Bronchial epithelial cell (primary cell): ENCODE measurements around the gene KRT14. TPM values are rescaled to one million over a fixed set of nuclear protein-coding genes. Genes with fewer than 3 reads are reported as not detected.
"Not testable (repeated sequence)": the region's sequence is repeated elsewhere in the genome, so short reads cannot be mapped to it uniquely, and the experiment has no call there.

Experiments used
- DNase-seq: peaks from one replicate; pipeline ENCODE4 v3.0.0-alpha.2; 2010; ENCODE audit warnings: low read depth
- FAIRE-seq: peaks from 2 replicates; lab custom pipeline; 2011; peaks lifted over from hg19 to GRCh38; lab: Jason Lieb, UNC
- H3K27me3 ChIP-seq: 2 replicates; pipeline ENCODE4 v1.5.1; 2011; ENCODE audit warnings: low read length; ENCODE audit not compliant: control insufficient read depth, insufficient read depth
- H3K36me3 ChIP-seq: 2 replicates; pipeline ENCODE4 v1.5.1; 2011; ENCODE audit warnings: low read length; ENCODE audit not compliant: control insufficient read depth, insufficient read depth
- H3K4me3 ChIP-seq: 2 replicates; pipeline ENCODE4 v1.5.1; 2011; ENCODE audit warnings: mild to moderate bottlenecking, low read depth, low read length, control low read depth
- CTCF ChIP-seq: IDR thresholded peaks from 2 replicates; pipeline ENCODE4 v1.5.1; 2011; ENCODE audit warnings: mild to moderate bottlenecking, moderate library complexity, low read length, control low read depth, inconsistent platforms; ENCODE audit not compliant: insufficient read depth, severe bottlenecking
- total RNA-seq: library from RNA; depleted of rRNA; stranded (reverse); fragments of >200 nt; gene quantifications from 2 replicates; pipeline ENCODE4 v1.2.1, GENCODE V29; 2014

Gene KRT14
- total RNA-seq, 1 donor from 2014 or later: 1,445 TPM

GRCh38 chr17:41578538-41578937 lies 8.2 kb downstream of the KRT14 start:
- TF ChIP-seq CTCF: no peak
- FAIRE-seq: no peak
- Histone ChIP-seq H3K27me3 (no peaks in the 10 kb centered on the region), H3K36me3 (peaks cover 4% of the 10 kb centered on the region), H3K4me3 (no peak overlapping the region)
- DNase-seq: no peak

GRCh38 chr17:41576740-41577139 lies 10.0 kb downstream of the KRT14 start:
- H3K27me3 ChIP-seq, H3K4me3 ChIP-seq, H3K36me3 ChIP-seq, FAIRE-seq: not testable (repeated sequence)
- DNase-seq: peak; percentile 81
- peak; percentile 38 for TF ChIP-seq CTCF

DNA sequence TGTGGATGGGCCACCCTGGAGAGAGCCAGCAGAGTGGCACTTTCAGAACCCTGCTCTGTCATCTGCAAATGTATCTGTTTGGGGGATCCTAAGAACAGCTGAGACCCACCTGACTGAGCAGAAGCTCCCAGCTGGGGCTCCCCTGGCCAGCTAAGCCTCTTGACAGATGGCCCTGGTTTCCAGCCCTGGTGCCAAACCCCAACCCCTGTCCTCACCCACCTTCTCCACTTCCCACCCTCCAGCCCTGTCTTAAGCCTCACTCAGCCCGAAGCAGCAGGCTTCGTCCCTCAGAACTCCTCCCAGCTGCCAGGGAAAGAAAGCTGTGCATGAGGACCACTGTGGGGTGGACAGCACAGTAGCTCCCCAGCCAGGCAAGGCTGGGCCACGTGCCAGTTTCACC lies 11.4 kb downstream of the KRT14 start:
- no peak for FAIRE-seq
- no peak for TF ChIP-seq CTCF
- Histone ChIP-seq H3K4me3 (no peak overlapping the region), H3K36me3 (no peaks in the 10 kb centered on the region), H3K27me3 (peaks cover 2% of the 10 kb centered on the region)
- no peak for DNase-seq

DNA sequence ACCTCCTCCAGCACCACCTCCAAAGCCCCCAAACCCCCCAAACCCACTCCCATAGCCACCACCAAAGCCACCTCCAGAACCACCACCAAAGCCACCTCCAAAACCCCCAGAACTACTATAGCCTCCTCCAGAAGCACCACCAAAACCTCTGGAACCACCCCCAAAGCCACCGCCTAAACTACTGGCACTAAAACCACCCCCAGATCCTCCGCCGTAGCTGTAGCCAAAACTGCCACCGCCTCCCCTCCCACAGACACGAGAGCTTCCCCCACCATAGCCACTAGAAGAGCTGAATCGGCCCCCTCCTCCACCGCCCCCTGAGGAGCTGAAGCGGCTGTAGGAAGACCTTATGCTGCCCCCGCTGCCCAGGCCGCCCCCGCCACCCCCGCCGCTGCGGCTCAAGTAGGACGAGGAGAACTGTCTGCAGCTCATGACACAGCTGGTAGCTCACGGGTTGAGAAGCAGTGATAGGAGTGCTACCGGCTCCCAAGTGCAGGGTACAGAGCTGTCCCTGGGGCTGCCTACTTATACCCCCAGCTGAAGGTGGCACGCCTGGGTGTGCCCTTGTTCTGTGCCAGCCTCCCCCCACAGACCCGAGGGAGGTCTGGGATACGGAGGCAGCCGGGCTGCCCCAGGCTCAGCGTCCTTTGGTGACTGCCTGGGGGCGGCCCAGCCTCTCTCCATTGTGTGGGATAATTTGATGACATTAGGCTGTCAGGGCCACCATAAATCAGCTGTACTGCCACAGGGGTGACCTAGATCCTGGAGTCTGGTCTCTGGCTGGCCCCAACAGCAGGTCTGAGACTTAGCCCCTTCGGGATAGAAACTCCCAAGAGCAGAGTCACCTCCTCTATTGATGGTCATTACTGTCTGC lies 14.9 kb downstream of the KRT14 start, which contains the start of gene KRT9:
KRT9 (minus strand) TSS at position 499 of the 874 bp plus-strand sequence; CDS start at position 432, 67 bp downstream.
- no peak within 1 kb of the TSS for H3K4me3 ChIP-seq
- H3K36me3 ChIP-seq: no peaks in the 10 kb centered on the region
- no peak for FAIRE-seq
- no peak for DNase-seq
- no peak for TF ChIP-seq CTCF
- peaks cover 7% of the 10 kb centered on the region for H3K27me3 ChIP-seq

DNA sequence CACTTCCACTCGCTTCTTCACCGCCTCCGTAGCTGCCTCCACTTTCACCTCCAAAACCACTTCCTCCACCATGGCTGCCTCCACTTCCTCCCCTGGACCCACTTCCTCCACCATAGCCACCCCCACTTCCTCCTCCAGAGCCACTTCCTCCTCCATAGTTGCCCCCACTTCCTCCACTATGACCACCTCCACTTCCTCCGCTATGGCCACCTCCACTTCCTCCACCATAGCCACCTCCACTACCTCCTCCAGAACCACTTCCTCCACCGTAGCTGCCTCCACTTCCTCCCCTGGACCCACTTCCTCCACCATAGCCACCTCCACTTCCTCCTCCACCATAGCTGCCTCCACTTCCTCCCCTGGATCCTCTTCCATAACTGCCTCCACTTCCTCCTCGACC lies 19.4 kb downstream of the KRT14 start:
- H3K36me3 ChIP-seq: no peaks in the 10 kb centered on the region
- FAIRE-seq: peak; percentile 83
- TF ChIP-seq CTCF: no peak
- H3K4me3 ChIP-seq: no peak overlapping the region
- H3K27me3 ChIP-seq: peaks cover 9% of the 10 kb centered on the region
- DNase-seq: no peak
